Natural killer cell (primary cell): ENCODE data around the gene SMARCA4. TPM values are rescaled to one million over a fixed set of nuclear protein-coding genes. Genes with fewer than 3 reads are reported as not detected.

Experiments
- ATAC-seq, 3 donors: fragments of 150-1000 bp in 2 of 3; fragments of 200-7000 bp in 1 of 3; cut with Tn5 transposase; 1 replicate in 1 of 3; 2 replicates in 2 of 3; pipeline ENCODE4 v1.10.0; 2021; ENCODE audit warnings: mild to moderate bottlenecking in 2 of 3, moderate library complexity in 2 of 3
- DNase-seq, 2 donors: peaks; one replicate each; pipeline versions ENCODE4 v3.0.0 to v3.0.0-alpha.2; 2013 to 2021; ENCODE audit warnings: mixed read lengths in 1 of 2
- H3K27ac ChIP-seq: one replicate; pipeline ENCODE4 v1.5.1; 2013; ENCODE audit warnings: mild to moderate bottlenecking, low read length
- H3K27me3 ChIP-seq: one replicate; pipeline ENCODE4 v1.6.1; 2013; ENCODE audit warnings: low read length; ENCODE audit not compliant: control insufficient read depth, insufficient read depth
- H3K36me3 ChIP-seq: one replicate; pipeline ENCODE4 v1.6.1; 2013; ENCODE audit warnings: low read length; ENCODE audit not compliant: control insufficient read depth, insufficient read depth
- H3K4me1 ChIP-seq: one replicate; pipeline ENCODE4 v1.6.1; 2013; ENCODE audit warnings: low read length; ENCODE audit not compliant: control insufficient read depth, insufficient read depth
- H3K4me3 ChIP-seq: one replicate; pipeline ENCODE4 v1.5.1; 2013; ENCODE audit warnings: low read length
- H3K9me3 ChIP-seq: one replicate; pipeline ENCODE4 v1.6.1; 2013; ENCODE audit warnings: low read length; ENCODE audit not compliant: control insufficient read depth, insufficient read depth
- H3K27ac Mint-ChIP-seq, 2 donors: one replicate each; pipeline ENCODE4 v1.8.0; 2022; ENCODE audit warnings: mild to moderate bottlenecking in 2 of 2, mixed read lengths in 2 of 2, moderate library complexity in 1 of 2
- H3K27me3 Mint-ChIP-seq, 2 donors: one replicate each; pipeline ENCODE4 v1.8.0; 2022; ENCODE audit warnings: low read depth in 2 of 2, mixed read lengths in 2 of 2
- H3K36me3 Mint-ChIP-seq: one replicate; pipeline ENCODE4 v1.8.0; 2022; ENCODE audit warnings: mixed read lengths
- H3K4me1 Mint-ChIP-seq, 2 donors: one replicate each; pipeline ENCODE4 v1.8.0; 2022; ENCODE audit warnings: mixed read lengths in 2 of 2
- H3K4me3 Mint-ChIP-seq: one replicate; pipeline ENCODE4 v1.8.0; 2022; ENCODE audit warnings: mild to moderate bottlenecking, moderate library complexity, mixed read lengths
- H3K9me3 Mint-ChIP-seq, 2 donors: one replicate each; pipeline ENCODE4 v1.8.0; 2022; ENCODE audit warnings: mixed read lengths in 2 of 2
- CTCF ChIP-seq: fragments of 200-600 bp; IDR thresholded peaks from one replicate; pipeline ENCODE4 v1.8.0; 2022; ENCODE audit warnings: antibody characterized with exemption
- WGBS: methylation state at CpG from one replicate; pipeline ENCODE4 v1.1.7; 2013; ENCODE audit warnings: missing lambda C conversion rate; ENCODE audit not compliant: insufficient coverage; 5-methylcytosine and 5-hydroxymethylcytosine counted together
- intact Hi-C: fragments of 100-400 bp; cut with micrococcal nuclease; formaldehyde crosslinking; loops from one replicate; pipeline ENCODE4 v1.14.2; 2022
- total RNA-seq, 4 donors: library from RNA; stranded (reverse); fragments of 120-200 nt in 1 of 4; gene quantifications; one replicate each; pipeline versions ENCODE4 v1.2.3 to v1.2.4, GENCODE V29; 2013 to 2022

The SMARCA4 gene
- total RNA-seq, 3 donors from 2014 or later (not counting 1 experiment from before 2014, with no cell fraction given), result 85.4 to 96.1 (median 93.6) TPM

GRCh38 chr19:11041194-11041593, 80.4 kb downstream of the SMARCA4 start:
- no peak for ATAC-seq
- Mint-ChIP-seq H3K4me1 (peaks cover 3 to 5% of the 10 kb centered on the region in 2 donors), H3K27me3 (no peaks in the 10 kb centered on the region), H3K27ac (no peak overlapping the region), H3K9me3 (no peaks in the 10 kb centered on the region), H3K4me3 (no peak overlapping the region), H3K36me3 (peaks cover 19% of the 10 kb centered on the region)
- H3K4me1 ChIP-seq, result peaks cover 3% of the 10 kb centered on the region
- H3K9me3 ChIP-seq, result no peaks in the 10 kb centered on the region
- H3K27ac ChIP-seq, result no peak overlapping the region
- no peaks in the 10 kb centered on the region for H3K27me3 ChIP-seq
- intact Hi-C loops, result no loop called here
- no peak overlapping the region for H3K4me3 ChIP-seq
- DNase-seq, result no peak
- peaks cover 42% of the 10 kb centered on the region for H3K36me3 ChIP-seq
- 98% methylated on average over 30 of the region's 33 CpGs for WGBS
- no peak for TF ChIP-seq CTCF

- Histone ChIP-seq H3K27ac (no peak overlapping the region), H3K4me3 (no peak overlapping the region), H3K27me3 (no peaks in the 10 kb centered on the region), H3K36me3 (peaks cover 34% of the 10 kb centered on the region), H3K9me3 (no peaks in the 10 kb centered on the region), H3K4me1 (no peaks in the 10 kb centered on the region)
- Mint-ChIP-seq H3K4me3 (no peak overlapping the region), H3K9me3 (no peaks in the 10 kb centered on the region), H3K27ac (no peak overlapping the region), H3K4me1 (peaks cover 3 to 5% of the 10 kb centered on the region in 2 donors), H3K27me3 (no peaks in the 10 kb centered on the region), H3K36me3 (peaks cover 19% of the 10 kb centered on the region)
- intact Hi-C loops, result no loop called here
- WGBS, result 99% methylated on average over 10 of the region's 13 CpGs
- DNase-seq, result no peak
- TF ChIP-seq CTCF, result no peak
- ATAC-seq, result no peak
These were observed 81.3 kb downstream of the SMARCA4 start for GRCh38 chr19:11041966-11042627.

GRCh38 chr19:11044431-11044830, 83.6 kb downstream of the SMARCA4 start:
- no peak overlapping the region for H3K27ac ChIP-seq
- no peak for DNase-seq
- intact Hi-C loops, result no loop called here
- 96% methylated on average over 10 of the region's 10 CpGs for WGBS
- H3K36me3 ChIP-seq, result peaks cover 20% of the 10 kb centered on the region
- no peak for ATAC-seq
- no peak overlapping the region for H3K4me3 Mint-ChIP-seq
- H3K4me1 Mint-ChIP-seq, result peaks cover 12 to 13% of the 10 kb centered on the region in 2 donors
- H3K9me3 ChIP-seq, result no peaks in the 10 kb centered on the region
- H3K9me3 Mint-ChIP-seq, result no peaks in the 10 kb centered on the region
- H3K4me3 ChIP-seq, result no peak overlapping the region
- H3K36me3 Mint-ChIP-seq, result peaks cover 10% of the 10 kb centered on the region
- H3K4me1 ChIP-seq, result peaks cover 13% of the 10 kb centered on the region
- no peak for TF ChIP-seq CTCF
- no peak overlapping the region for H3K27ac Mint-ChIP-seq
- no peaks in the 10 kb centered on the region for H3K27me3 ChIP-seq
- H3K27me3 Mint-ChIP-seq, result no peaks in the 10 kb centered on the region

GRCh38 chr19:11045536-11045935, 84.7 kb downstream of the SMARCA4 start:
- H3K36me3 Mint-ChIP-seq, result peaks cover 10% of the 10 kb centered on the region
- peaks cover 20% of the 10 kb centered on the region for H3K36me3 ChIP-seq
- H3K9me3 Mint-ChIP-seq, result no peaks in the 10 kb centered on the region
- H3K4me3 Mint-ChIP-seq, result no peak overlapping the region
- no peak overlapping the region for H3K27ac ChIP-seq
- ATAC-seq, result no peak
- H3K27me3 ChIP-seq, result no peaks in the 10 kb centered on the region
- H3K27ac Mint-ChIP-seq, result no peak overlapping the region
- no peak for DNase-seq
- no peaks in the 10 kb centered on the region for H3K27me3 Mint-ChIP-seq
- H3K4me3 ChIP-seq, result no peak overlapping the region
- WGBS, result 100% methylated on average over 4 of the region's 4 CpGs
- H3K4me1 ChIP-seq, result peaks cover 24% of the 10 kb centered on the region
- H3K4me1 Mint-ChIP-seq, result peaks cover 15 to 19% of the 10 kb centered on the region in 2 donors
- no peaks in the 10 kb centered on the region for H3K9me3 ChIP-seq
- intact Hi-C loops, result no loop called here
- no peak for TF ChIP-seq CTCF
